GM19035 (cell line): ENCODE data around the gene ISM2.
A peak's percentile ranks its signal among the peaks of the same experiment; 100 is the strongest.
"Not testable (repeated sequence)": the region's sequence is repeated elsewhere in the genome, so short reads cannot be mapped to it uniquely, and the experiment has no call there.

Experiments used
- ATAC-seq: cut with Tn5 transposase; IDR thresholded peaks from one replicate; pipeline ENCODE4 v1.9.1; 2021; ENCODE audit not compliant: unreplicated experiment

Gene ISM2

DNA sequence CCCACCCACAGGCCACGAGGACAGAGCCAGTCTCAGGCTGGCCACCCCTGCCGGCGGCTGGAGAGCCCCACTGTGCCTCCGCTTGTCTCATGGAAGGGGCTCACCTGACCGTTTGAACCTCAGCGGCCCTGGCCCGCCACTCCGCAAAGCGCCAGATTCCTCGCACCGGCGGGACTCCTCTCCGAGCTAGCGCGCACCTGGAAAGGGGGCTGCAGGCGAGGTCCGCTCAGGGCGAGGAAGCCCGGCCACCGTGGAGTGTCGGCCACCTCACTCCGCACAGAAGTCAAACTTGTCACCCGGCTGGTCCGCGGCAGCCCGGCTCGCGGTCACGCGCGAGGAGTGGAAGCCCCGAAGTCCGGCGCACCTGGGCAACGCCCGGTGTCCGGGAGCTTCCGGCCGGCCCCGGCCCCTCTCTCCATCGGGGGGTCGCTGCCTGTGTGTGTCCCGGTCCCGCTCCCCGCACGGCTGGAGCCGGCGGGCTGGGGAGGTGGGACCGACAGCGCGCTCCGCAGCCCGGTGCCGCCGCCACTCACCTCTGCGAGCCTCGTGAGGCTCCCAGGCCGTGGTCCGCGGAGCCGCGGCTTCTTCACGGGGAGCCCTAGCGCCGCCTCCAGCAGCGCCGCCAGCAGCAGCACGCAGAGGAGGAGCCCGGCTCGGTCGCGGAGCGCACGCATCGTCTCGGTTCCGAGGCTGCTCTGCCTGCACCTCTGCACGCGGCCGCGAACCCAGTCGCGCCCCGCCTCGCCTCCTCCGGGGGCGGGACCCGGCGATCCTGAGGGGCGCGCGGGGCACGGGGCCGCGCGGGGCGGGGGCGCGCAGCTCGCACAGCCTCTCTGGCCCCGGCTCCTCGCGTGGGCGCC, at the start of gene ISM2:
Gene ISM2, minus strand, starts transcription at position 697 of the 860 bp plus-strand sequence. Its CDS starts 23 bp downstream, at position 674.
- ATAC-seq: peak; percentile 78

DNA sequence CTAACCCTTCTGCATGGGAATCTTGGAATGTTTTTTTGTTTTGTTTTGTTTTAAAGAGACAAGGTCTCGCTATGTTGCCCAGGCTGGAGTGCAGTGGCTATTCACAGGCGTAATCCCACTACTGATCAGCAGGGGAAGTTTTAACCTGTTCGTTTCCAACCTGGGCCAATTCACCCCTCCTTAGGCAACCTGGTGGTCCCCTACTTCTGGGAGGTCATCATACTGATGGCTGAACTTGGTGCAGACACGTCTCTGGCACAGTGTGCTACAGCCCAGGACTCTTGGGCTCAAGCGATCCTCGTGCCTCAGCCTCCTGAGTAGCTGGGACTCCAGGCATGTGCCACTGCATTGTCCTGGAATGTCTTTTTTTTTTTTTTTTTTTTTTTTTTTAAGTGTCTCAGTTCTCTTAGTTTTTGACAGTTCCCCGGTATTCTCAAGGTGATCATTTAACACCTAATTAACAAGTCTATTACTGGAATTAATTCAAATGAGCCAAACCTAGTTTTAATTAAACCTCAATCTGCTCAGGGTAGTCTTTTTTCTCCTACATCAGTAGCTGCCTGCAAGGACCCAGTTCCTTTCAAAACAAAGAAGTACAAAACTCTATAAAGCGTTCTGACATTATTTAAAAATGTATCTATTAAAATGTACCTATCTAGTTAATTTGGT, 49.0 kb upstream of the ISM2 start:
- no peak for ATAC-seq

DNA sequence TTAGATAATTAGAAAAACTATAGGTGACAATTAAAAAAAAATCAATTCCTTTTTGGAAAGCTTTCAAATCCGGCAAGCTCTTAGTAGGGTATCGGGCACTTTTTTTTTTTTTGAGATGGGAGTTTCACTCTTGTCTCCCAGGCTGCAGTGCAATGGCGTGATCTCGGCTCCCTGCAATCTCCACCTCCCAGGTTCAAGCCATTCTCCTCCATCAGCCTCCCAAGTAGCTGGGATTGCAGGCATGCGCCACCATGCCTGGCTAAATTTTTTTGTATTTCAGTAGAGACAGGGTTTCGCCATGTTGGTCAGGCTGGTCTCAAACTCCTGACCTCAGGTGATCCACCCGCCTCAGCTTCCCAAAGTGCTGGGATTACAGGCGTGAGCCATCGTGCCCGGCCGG, 46.6 kb upstream of the ISM2 start:
- not testable (repeated sequence) for ATAC-seq

DNA sequence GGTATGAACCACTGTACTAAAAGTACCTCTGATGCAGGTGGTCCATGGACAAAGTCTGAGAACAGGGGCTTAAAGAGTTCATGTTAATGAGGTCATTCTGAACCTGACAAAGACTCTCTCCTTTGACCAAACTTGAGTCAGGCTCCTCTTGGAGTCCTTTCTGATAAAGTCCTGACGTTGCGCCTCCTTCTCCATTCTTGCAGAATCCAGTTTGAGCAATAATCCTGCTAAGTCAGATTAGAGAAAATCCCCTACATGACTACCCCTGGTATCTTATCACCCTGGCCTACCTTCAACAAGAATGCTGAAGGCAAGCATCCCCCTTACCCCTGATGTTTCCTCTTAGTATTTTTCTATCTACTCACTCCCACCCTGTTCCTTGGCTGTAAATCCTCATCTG, 46.0 kb upstream of the ISM2 start:
- ATAC-seq: no peak

GRCh38 chr14:77543637-77544334, 45.2 kb upstream of the ISM2 start:
- ATAC-seq: no peak

DNA sequence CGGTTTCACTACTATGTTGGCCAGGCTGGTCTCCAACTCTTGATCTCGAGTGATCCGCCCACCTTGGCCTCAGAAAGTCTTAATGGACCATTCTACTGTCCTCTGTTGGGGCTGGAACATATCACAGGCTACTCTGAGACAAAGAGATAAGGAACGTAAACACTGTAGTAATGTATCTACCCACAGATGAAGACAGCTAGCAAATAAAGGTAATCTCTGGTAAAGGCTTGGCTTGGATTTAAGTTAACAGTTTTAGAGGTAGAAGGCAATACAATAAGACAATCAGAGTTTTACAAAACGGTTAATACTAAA, 44.6 kb upstream of the ISM2 start:
- ATAC-seq: no peak

- no peak for ATAC-seq
Observed at GRCh38 chr14:77542421-77543239, 44.0 kb upstream of the ISM2 start.

DNA sequence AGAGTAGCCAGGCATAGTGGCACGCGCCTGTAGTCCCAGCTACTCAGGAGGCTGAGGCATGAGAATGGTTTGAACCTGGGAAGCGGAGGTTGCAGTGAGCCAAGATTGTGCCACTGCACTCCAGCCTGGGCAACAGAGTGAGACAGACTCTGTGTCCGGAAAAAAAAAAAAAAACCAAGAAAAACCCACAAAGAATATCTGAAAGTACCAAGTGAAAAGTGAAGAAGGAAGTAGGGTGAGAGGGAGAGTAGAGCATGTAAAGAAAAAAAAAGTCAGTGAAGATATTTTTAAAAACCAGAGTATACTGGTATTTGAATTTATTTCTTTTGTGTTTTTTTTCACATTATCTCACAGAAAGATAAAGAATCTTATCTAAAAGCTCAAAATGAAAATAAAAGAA, 43.3 kb upstream of the ISM2 start:
- no peak for ATAC-seq

DNA sequence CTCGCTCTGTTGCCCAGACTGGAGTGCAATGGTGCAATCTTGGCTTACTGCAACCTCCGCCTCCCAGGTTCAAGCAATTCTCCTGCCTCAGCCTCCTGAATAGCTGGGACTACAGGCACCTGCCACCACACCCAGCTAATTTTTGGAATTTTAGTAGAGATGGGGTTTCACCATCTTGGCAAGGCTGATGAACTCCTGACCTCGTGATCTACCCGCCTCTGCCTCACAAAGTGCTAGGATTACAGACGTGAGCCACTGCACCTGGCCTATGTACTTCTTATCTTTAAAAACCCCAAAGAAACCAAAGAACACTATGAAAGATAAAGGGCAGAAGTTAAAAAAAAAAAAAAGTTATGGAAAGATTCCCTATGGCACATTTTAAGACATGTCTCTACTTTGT, 38.3 kb upstream of the ISM2 start:
- ATAC-seq: not testable (repeated sequence)

DNA sequence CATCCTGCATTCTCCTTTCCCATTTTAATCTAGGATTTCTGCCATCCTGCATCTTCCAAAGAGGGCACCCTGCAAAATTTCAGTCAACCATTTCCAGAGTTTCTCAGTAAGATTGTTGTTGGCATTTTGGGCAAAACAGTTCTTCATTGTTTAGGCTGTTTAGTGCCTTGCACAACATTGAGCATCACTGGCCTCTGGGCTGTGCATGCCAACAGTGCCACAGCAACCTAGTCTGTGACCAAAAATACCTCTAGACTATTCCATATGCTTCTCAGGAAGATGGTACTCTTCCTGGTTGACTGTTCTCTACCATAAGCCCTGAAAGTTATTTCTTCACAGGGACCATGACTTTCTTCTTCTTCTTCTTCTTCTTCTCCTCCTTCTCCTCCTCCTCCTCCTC, 32.5 kb upstream of the ISM2 start:
- no peak for ATAC-seq

GRCh38 chr14:77529963-77530362, 31.3 kb upstream of the ISM2 start:
- no peak for ATAC-seq

GRCh38 chr14:77529213-77529612, 30.6 kb upstream of the ISM2 start:
- no peak for ATAC-seq

DNA sequence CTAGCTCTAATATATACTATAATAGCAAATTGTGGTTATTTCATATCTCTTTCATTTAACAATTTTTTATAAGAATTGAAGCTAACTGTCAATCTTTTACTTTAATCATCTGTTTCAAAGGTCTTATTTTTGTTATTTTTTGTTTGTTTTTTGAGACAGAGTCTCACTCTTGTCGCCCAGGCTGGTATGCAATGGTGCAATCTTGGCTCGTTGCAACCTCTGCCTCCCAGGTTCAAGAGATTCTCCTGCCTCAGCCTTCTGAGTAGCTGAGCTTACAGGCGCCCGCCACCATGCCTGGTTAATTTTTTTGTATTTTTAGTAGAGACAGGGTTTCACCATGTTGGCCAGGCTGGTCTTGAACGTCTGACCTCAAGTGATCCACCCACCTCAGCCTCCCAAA, 30.1 kb upstream of the ISM2 start:
- ATAC-seq: not testable (repeated sequence)

DNA sequence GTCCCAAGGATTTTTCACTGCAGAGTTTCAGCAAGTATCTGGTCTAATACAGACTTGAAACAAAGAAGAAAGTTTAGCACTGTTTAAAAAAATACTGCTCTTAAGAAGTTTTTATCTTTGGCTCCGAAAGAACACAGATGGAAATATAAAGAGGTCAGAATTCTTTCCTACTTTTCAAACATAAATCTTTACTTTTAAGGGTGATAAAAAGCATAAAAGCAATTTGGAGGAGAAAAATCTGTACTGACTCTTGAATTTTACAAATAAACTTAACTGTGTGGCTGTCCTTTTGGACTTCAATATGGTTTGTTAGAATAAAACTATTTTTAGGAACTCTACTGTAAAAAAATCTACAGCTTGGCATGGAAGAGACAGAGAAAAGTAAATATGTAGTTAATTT, 27.6 kb upstream of the ISM2 start:
- no peak for ATAC-seq

DNA sequence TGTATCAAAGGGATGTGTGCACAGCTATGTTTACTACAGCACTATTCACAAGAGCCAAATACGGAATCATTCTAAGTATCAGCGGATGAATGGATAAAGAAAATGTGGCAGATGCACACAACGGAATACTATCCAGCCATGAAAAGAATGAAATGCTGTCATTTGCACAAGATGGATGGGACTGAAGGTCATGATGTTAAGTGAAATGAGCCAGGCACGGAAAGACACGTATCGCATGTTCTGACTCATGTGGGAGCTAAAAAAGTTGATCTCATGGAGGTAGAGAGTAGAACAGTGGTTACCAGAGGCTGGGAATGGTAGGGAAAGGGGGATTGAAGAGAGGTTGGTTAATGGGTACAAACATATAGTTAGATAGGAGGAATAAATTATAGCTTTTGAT, 25.9 kb upstream of the ISM2 start:
- no peak for ATAC-seq

- no peak for ATAC-seq
Observed at GRCh38 chr14:77523109-77523508, 24.5 kb upstream of the ISM2 start.

DNA sequence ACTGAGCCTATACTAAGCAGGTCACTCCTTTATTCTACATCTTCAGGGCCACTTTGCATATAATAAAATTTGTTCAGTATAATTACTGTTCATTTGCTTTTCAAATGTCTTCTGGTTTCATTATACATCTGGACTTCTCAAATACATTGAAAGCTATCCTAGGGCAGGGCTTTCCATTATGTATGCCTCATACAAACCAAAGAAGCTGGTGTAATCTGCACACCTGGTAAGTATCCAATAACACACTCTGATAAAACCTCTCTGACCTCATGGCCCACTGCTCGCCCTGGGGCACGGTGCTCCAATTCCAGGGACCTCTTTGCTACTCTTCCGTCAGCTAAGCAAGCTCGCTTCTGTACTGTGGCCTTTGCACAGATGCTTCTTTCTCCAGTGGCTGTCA, 21.9 kb upstream of the ISM2 start:
- no peak for ATAC-seq

- no peak for ATAC-seq
Observed at GRCh38 chr14:77516126-77516525, 17.5 kb upstream of the ISM2 start.

GRCh38 chr14:77511486-77512162, 13.0 kb upstream of the ISM2 start:
- no peak for ATAC-seq

DNA sequence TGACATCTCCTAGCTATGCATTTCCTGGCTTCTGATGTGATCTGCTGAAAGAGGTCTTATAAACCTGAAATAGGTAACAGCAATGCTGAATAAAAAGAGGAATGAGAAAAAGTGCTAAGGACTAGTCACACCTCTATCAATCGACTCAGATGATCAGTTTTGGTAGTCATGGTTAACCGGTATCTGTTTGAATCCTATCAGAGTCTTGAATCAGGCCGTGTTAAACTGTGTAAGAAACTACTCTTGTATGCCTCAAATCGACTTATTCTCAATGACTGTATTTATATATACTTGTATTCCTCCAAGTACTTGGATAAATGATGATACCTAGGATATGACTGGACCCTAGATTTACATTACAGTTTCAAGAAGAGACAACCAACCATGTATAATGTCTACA, 10.8 kb upstream of the ISM2 start:
- no peak for ATAC-seq

GRCh38 chr14:77508876-77509275, 10.3 kb upstream of the ISM2 start:
- ATAC-seq: no peak
